ENCODE results near the gene TSSK6. TPM values are rescaled to one million over a fixed set of nuclear protein-coding genes. Genes with fewer than 3 reads are reported as not detected.
A peak's percentile ranks its signal among the peaks of the same experiment; 100 is the strongest.

The TSSK6 gene
- 1 to 10 TPM; 3.8 to 3.9 TPM for total RNA-seq
- total RNA-seq, result 3.4 to 4.2 reads per million in 2 donors

DNA sequence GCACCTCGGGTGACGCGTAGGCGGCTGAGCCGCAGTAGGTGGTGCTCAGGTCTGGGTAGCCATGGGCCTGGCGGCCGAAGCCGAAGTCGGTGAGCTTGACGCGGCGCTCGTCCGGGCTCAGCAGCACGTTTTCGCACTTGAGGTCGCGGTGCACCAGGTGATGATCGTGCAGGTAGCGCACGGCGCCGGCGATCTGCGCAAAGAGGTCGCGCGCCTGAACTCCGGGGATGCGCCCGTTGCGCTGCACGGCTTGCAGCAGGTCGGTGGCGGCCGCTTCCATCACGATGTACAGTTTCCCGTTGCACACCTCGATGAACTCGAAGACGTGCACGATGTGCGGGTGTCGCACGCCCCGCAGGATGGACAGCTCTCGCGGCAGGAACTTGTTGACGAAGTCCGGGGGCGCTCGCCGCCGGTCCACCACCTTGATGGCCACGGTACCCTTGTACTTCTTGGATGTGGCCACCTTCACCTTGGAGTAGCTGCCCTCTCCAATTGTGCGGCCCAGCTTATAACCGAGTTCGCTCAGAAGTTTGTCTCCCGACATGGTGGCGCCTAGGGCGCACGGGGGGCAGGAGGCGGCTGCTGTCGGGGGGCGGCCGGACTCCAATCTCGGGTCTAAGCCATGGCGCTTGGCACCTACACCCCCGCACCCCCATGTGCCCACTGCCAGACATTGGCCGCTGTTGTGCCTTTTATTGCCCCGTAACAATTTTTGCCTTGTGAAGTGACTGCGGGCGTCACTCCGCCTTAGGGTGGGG lies at the start of gene TSSK6:
TSSK6 (minus strand) TSS at position 668 of the 761 bp plus-strand sequence; CDS start at position 547, 121 bp downstream.
- H3K36me3 Mint-ChIP-seq (ENCODE audit: low read depth), result no peaks in the 10 kb centered on the region
- H3K4me1 Mint-ChIP-seq, result peaks cover 8% of the 10 kb centered on the region
- H3K27ac Mint-ChIP-seq, result peak within 1 kb of the TSS; percentile 94
- ATAC-seq (no peak), DNase-seq (no peak)
- no peaks in the 10 kb centered on the region for H3K27me3 Mint-ChIP-seq
- peak within 1 kb of the TSS; percentile 91 for H3K4me3 Mint-ChIP-seq
- H3K9me3 ChIP-seq (ENCODE audit: control insufficient read depth, low read length, poor library complexity, severe bottlenecking), result no peaks in the 10 kb centered on the region

DNA sequence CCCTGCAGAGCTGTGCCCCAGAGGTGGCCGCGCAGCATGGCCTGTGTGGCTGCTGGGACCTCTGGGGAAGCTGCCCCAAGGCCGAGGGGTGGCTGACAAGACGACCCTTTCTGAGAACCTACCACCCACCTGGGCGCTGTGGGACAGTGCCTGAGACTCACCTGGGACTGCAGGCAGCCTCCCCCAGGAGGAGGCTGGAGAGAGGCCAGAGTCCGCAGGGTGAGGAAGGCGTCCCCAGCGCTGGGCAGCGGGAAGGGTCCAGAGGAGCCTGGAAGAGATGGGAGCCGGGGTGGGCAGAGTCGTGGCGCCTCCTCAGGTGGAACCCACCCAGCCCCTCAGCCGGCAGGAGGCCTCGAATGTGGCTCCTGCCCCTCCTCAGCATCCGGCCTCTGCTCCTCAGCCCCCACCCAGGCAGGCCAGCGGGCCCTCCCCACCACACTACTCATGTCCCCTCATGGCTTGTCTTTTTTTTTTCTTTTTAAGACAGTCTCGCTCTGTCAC lies 48.0 kb upstream of the TSSK6 start:
- Mint-ChIP-seq H3K27ac (peak overlapping the region; percentile 90), H3K4me1 (peaks cover 24% of the 10 kb centered on the region), H3K36me3 (ENCODE audit: low read depth) (peaks cover 7% of the 10 kb centered on the region), H3K4me3 (no peak overlapping the region), H3K27me3 (no peaks in the 10 kb centered on the region)
- H3K9me3 ChIP-seq (ENCODE audit: control insufficient read depth, low read length, poor library complexity, severe bottlenecking), result no peaks in the 10 kb centered on the region
- no peak for DNase-seq
- peak; percentile 14 for ATAC-seq

DNA sequence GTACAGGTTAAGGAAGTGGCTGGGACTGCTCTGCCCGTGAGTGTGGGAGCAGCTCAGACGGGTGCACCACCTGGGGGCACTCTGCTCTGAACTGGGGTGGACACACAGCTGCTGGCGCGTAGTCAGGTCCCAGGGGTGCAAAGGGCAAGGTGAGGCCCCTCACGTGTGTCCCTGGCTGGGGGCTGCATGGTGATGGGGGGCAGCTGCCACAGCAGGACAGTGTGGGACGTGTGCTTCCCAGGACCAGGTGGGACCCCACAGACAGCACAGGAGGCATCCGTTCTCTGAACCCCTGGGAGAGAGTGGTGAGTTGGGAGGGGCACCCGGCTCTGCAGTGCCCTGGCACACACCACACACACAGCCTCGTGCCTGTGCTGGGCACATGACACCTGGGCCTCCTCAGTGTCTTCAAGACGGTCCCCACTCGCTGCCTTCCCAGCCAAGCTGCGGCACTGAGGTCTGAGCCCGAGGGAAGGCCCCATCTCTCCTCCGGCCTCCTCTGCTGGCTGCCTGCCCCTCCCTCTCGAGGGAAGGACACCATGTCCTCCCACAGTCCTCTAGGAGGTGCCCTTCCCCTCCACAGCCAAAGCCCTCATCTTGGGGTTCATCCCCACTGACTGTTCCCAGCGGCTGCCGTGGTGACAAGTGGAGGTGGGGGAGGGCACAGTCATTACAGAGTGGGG lies 47.5 kb upstream of the TSSK6 start:
- Mint-ChIP-seq H3K4me3 (peak overlapping the region; percentile 76), H3K27ac (peak overlapping the region; percentile 90), H3K4me1 (peaks cover 24% of the 10 kb centered on the region), H3K36me3 (ENCODE audit: low read depth) (peaks cover 7% of the 10 kb centered on the region), H3K27me3 (no peaks in the 10 kb centered on the region)
- ATAC-seq (peak; percentile 61), DNase-seq (no peak)
- H3K9me3 ChIP-seq (ENCODE audit: control insufficient read depth, low read length, poor library complexity, severe bottlenecking), result no peaks in the 10 kb centered on the region

DNA sequence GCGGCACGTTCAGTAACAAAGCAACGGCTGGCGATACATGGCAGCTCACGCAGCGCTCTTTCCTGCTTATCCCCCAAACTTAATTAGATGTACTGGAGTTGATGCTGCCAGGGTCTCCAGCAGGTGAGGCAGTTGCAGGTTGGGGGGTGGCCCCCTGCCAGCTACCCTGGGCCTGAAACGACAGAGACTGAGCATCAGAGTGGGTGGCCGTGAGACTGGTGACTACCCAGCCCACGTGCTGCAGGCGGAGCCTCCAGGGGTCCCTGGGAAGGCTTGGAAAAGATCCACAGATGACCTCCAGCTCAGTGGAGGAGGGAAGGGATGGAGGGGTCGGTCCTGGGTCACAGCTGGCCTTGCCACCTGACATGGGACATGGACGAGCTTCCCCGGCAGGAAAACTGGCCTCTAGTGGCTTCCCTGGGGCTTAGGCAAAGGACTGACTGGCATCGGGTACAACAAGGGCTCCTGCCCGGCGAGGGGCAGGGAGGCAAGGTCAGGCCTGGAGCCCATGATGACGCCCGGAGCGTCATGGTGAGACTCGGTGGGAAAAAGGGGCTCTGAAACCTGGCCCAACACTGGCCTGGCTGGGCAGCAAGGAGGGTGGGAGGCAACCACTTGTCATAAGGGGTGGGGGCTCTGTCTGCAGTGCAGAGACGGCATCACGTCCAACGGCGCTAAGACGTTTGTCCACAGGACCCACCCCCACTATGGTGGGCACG lies 46.8 kb upstream of the TSSK6 start:
- ATAC-seq, result no peak
- no peak for DNase-seq
- Mint-ChIP-seq H3K4me3 (peak overlapping the region; percentile 76), H3K36me3 (ENCODE audit: low read depth) (peaks cover 4% of the 10 kb centered on the region), H3K27me3 (no peaks in the 10 kb centered on the region), H3K27ac (peak overlapping the region; percentile 90), H3K4me1 (peaks cover 24% of the 10 kb centered on the region)
- no peaks in the 10 kb centered on the region for H3K9me3 ChIP-seq (ENCODE audit: control insufficient read depth, low read length, poor library complexity, severe bottlenecking)

DNA sequence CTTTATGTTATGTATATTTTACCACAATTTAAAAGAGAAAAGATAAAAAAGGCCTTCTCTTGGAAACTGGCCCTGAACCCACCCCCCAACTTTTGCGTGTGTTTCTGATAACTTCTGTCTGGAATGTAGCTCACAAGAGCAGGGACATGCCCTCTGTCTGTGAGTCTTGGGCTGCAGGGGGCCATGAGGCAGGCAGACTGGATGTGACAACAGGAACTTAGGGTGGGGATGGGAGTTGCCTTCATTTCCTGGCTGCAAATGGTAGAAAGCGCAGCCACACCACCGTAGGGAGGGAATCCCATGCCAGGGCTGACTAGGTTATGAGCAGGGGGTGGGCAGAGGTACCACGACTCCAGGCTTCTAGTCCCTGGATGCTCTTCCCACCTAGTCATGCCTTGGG lies 44.6 kb upstream of the TSSK6 start:
- ATAC-seq (peak; percentile 19), DNase-seq (no peak)
- Mint-ChIP-seq H3K27me3 (no peaks in the 10 kb centered on the region), H3K4me3 (no peak overlapping the region), H3K27ac (peak overlapping the region; percentile 49), H3K4me1 (peaks cover 24% of the 10 kb centered on the region), H3K36me3 (ENCODE audit: low read depth) (peaks cover 4% of the 10 kb centered on the region)
- H3K9me3 ChIP-seq (ENCODE audit: control insufficient read depth, low read length, poor library complexity, severe bottlenecking), result no peaks in the 10 kb centered on the region

DNA sequence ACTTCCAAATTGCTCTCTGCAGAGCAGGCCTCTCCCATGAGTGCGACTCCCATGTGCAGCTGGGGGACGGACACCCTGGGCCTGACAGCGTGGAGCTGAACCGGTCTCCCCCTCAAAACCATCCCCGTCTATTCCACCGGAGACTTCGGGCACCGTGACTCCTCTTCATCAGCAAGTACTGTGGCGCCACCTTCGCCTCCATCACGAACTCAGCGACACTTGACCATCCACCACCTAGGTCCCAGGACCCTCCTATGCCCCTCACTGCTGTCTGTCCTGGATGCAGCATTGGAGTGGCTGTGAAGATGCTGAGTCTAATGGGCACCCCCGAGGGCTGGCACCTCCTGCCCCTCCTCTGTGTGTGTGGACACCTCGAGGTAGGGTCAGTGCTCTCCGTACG lies 43.3 kb upstream of the TSSK6 start:
- Mint-ChIP-seq H3K36me3 (ENCODE audit: low read depth) (peaks cover 4% of the 10 kb centered on the region), H3K27me3 (no peaks in the 10 kb centered on the region), H3K4me3 (peak overlapping the region; percentile 70), H3K27ac (peak overlapping the region; percentile 49), H3K4me1 (peaks cover 26% of the 10 kb centered on the region)
- no peak for ATAC-seq
- DNase-seq, result no peak
- H3K9me3 ChIP-seq (ENCODE audit: control insufficient read depth, low read length, poor library complexity, severe bottlenecking), result no peaks in the 10 kb centered on the region

DNA sequence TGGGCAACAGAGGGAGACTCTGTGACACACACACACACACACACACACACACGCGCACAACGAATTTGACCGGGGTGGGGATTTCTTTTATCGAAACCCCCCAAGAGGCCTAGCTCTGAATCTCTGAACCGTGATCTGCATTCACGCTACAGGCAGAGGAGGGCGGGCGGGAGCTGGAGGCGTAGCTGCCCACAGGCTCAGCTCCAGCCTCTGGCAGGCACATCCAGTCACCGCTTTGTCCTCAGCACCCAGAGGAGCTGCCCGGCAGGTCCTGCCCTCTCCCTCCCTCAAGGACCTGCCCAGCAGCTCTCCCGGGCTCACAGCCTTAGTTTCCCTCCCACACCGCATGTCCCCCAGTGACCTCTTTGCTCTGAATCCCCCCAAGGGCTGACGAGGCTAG lies 42.7 kb upstream of the TSSK6 start:
- Mint-ChIP-seq H3K27me3 (no peaks in the 10 kb centered on the region), H3K4me3 (no peak overlapping the region), H3K4me1 (peaks cover 25% of the 10 kb centered on the region), H3K36me3 (ENCODE audit: low read depth) (peaks cover 4% of the 10 kb centered on the region), H3K27ac (peak overlapping the region; percentile 49)
- ATAC-seq (no peak), DNase-seq (no peak)
- H3K9me3 ChIP-seq (ENCODE audit: control insufficient read depth, low read length, poor library complexity, severe bottlenecking), result no peaks in the 10 kb centered on the region

DNA sequence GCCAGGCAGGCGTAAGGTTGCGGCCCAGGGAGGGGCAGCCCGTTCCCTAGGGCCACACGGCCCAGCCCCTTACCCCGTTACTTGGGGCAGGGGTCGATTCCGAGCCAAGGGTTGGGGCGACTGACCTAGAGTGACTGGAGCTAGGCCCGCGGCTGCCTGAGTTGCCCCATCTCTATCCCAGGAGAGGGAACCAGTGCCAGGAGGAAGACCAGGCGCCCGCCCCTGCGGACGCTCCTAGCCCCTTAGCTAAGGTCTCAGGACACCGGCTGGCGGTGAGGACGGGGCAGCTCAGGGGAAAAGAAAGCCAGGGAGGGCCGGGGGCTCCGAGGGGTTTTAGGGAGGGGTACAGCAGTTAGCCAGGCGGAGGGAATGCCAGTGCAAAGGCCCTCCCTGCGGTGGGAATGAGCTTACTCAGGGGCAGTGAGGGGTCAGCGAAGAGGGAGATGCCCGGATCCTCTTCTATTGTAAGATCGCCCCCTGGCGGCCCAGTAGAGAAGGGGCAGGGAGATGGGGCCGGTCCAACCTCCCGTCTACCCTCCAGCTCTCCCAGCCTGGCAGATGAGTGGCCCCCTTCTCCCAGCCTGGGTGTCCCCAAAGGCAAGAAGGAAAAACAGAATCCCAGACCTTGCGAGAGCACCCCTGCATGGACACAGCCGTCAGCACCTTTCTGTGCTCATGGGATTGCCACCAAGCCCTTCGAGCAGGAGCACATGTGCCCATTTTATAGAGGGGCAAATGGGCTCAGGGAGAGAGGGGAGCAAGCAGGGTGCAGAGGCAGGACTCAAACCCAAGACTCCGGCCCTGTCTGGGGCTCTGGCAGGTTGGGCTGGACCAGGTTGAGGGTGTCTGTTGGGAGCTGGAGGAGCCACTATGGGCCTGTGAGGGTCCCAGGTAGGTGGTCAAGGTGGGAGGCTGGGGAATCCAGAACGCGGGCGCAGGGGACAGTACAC lies 39.0 kb upstream of the TSSK6 start:
- Mint-ChIP-seq H3K4me1 (peaks cover 10% of the 10 kb centered on the region), H3K27ac (no peak overlapping the region), H3K4me3 (peak overlapping the region; percentile 7), H3K27me3 (no peaks in the 10 kb centered on the region), H3K36me3 (ENCODE audit: low read depth) (peaks cover 4% of the 10 kb centered on the region)
- peak; percentile 66 for ATAC-seq
- DNase-seq, result peak in 2 of 3 donors; percentile 47 to 48
- H3K9me3 ChIP-seq (ENCODE audit: control insufficient read depth, low read length, poor library complexity, severe bottlenecking), result no peaks in the 10 kb centered on the region

DNA sequence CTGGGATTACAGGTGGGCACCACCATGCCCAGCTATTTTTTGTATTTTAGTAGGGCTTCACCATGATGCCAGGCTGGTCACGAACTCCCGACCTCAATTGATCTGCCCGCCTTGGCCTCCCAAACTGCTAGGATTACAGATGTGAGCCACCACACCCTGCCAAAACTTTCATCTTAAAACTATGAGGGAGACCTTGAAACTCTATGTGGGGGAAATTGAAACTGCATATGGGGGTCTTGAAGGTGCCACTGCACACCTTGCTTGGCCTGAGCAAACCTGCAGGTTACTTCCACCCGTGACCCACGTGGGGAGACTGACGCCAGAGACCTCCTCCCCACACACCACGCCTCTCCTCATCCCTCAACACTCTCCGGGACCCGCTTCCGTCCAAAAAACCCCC lies 38.3 kb upstream of the TSSK6 start:
- no peaks in the 10 kb centered on the region for H3K9me3 ChIP-seq (ENCODE audit: control insufficient read depth, low read length, poor library complexity, severe bottlenecking)
- Mint-ChIP-seq H3K27ac (no peak overlapping the region), H3K36me3 (ENCODE audit: low read depth) (peaks cover 2% of the 10 kb centered on the region), H3K27me3 (no peaks in the 10 kb centered on the region), H3K4me3 (no peak overlapping the region), H3K4me1 (peaks cover 5% of the 10 kb centered on the region)
- no peak for DNase-seq
- no peak for ATAC-seq

DNA sequence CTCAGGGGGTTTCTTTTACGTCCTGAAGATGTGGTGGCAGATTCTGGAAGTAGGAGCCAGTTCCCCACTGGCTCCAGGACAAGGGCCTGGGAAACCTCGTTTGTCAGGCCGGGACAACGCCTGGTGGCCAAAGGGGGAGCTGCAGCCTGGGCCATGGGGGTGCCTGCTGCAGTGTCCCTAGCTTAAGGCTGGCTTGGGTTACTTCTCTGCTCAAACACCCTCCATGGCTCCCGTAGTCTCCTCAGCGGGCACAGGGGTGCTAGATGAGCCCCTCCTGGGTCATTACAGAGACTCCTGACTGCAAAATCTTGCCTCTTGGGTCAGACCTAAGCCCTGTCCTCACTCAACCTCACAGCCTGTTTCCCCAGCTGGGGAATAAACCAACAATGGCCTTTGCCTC lies 37.5 kb upstream of the TSSK6 start:
- no peaks in the 10 kb centered on the region for H3K36me3 Mint-ChIP-seq (ENCODE audit: low read depth)
- H3K9me3 ChIP-seq (ENCODE audit: control insufficient read depth, low read length, poor library complexity, severe bottlenecking), result no peaks in the 10 kb centered on the region
- DNase-seq, result peak in 1 of 3 donors; percentile 30
- H3K4me1 Mint-ChIP-seq, result peaks cover 3% of the 10 kb centered on the region
- ATAC-seq, result peak; percentile 47
- H3K27me3 Mint-ChIP-seq, result no peaks in the 10 kb centered on the region
- no peak overlapping the region for H3K27ac Mint-ChIP-seq
- H3K4me3 Mint-ChIP-seq, result no peak overlapping the region

DNA sequence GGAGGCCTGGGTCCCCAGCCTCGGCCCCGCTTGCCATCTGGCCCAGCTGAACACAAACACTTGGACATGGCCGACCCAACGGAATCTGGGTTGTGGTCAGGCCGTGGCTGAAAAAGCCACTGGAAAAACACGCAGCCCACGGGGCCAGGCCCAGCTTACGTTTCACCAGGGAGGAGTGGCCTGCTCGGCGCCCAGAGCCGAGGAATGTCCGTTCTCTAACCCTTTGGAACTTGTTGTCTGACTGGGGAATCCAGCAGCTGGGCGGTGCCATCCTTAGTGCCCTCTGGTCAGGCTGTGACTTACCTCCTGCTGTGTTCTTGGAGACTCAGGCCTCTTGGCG lies 36.5 kb upstream of the TSSK6 start:
- no peak for ATAC-seq
- Mint-ChIP-seq H3K27ac (no peak overlapping the region), H3K4me1 (peaks cover 3% of the 10 kb centered on the region), H3K36me3 (ENCODE audit: low read depth) (no peaks in the 10 kb centered on the region), H3K27me3 (no peaks in the 10 kb centered on the region), H3K4me3 (no peak overlapping the region)
- no peak for DNase-seq
- no peaks in the 10 kb centered on the region for H3K9me3 ChIP-seq (ENCODE audit: control insufficient read depth, low read length, poor library complexity, severe bottlenecking)

DNA sequence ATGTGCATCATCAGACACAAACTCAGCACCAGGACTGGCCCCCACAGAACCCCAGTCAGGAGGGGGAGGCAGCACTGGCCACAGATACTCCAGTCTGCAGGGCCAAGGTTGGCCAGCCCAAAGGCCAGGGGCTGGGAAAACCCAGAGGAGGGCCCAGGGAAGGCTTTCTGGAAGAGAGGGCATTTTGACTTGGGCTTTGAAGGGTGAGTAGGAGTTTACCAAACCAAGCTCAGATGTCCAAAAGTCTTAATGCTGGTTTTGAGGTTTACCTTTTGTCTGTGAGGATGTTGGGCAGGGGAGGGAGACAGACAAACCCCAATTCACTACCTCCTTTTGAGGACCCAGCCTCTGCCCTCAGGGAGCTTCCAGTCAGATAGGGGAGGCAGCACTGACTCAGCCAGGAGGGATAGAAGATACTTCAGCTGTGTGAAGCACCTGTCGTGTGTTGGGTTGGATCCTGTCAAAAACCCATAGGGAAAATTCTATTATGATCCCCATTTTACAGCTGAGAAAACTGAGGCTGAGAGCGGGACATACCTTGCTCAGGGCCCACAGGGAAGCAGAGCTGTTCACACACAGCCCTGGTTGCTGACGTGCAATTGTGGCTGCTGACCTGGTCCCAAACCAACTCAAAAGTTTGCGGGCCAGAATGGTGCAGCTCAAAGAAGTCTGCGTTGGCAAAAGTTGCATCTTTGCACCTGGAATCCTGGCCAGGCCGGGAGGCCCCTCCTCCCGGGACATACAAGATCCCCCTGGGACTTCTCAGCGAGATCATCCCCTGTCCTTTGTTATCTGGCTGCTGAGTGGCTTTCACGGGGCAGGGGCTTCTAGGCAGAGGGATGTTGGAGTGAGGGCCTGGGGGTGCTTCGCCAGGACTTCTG lies 35.9 kb upstream of the TSSK6 start:
- Mint-ChIP-seq H3K4me1 (peaks cover 3% of the 10 kb centered on the region), H3K27me3 (no peaks in the 10 kb centered on the region), H3K36me3 (ENCODE audit: low read depth) (no peaks in the 10 kb centered on the region), H3K4me3 (no peak overlapping the region), H3K27ac (no peak overlapping the region)
- no peaks in the 10 kb centered on the region for H3K9me3 ChIP-seq (ENCODE audit: control insufficient read depth, low read length, poor library complexity, severe bottlenecking)
- no peak for DNase-seq
- ATAC-seq, result no peak
